Ovary (tissue), 9 donors: ENCODE measurements around the gene ATP6V1C2. TPM values are rescaled to one million over a fixed set of nuclear protein-coding genes. Genes with fewer than 3 reads are reported as not detected.

Experiments
- DNase-seq, 5 donors: peaks; one replicate each; pipeline ENCODE4 v3.0.0-alpha.2; 2019 to 2020
- H3K27ac ChIP-seq, 2 donors: fragments of 200-600 bp; one replicate each; pipeline versions ENCODE4 v1.5.1 to v1.8.0; 2019 to 2022
- H3K27me3 ChIP-seq: fragments of 200-600 bp; one replicate; pipeline ENCODE4 v1.8.0; 2022
- H3K36me3 ChIP-seq: fragments of 200-600 bp; sonication (generic); one replicate; pipeline ENCODE4 v1.5.1; 2019
- H3K4me1 ChIP-seq: one replicate; pipeline ENCODE4 v1.8.1; 2013; ENCODE audit warnings: mild to moderate bottlenecking, moderate library complexity; ENCODE audit not compliant: insufficient read depth
- H3K4me3 ChIP-seq: fragments of 200-600 bp; sonication (generic); one replicate; pipeline ENCODE4 v1.5.1; 2017
- H3K9me3 ChIP-seq, 2 donors: fragments of 200-600 bp in 1 of 2; sonication (generic) in 1 of 2; one replicate each; pipeline versions ENCODE4 v1.5.1 to v1.8.1; 2013 to 2019; ENCODE audit warnings: mild to moderate bottlenecking in 1 of 2, moderate library complexity in 1 of 2
- CTCF ChIP-seq, 3 donors: fragments of 450-650 bp in 2 of 3; fragments of 200-600 bp in 1 of 3; IDR thresholded peaks; one replicate each; pipeline versions ENCODE4 v1.5.1 to v1.8.0; 2016 to 2022; ENCODE audit warnings: antibody characterized with exemption in 3 of 3, mild to moderate bottlenecking in 1 of 3
- EP300 ChIP-seq: sonication (generic); formaldehyde crosslinking; IDR thresholded peaks from one replicate; pipeline ENCODE4 v1.6.1; 2017; ENCODE audit warnings: antibody characterized with exemption
- POLR2A ChIP-seq: fragments of 450-650 bp; IDR thresholded peaks from one replicate; pipeline ENCODE4 v1.6.1; 2017; ENCODE audit warnings: antibody characterized with exemption, mild to moderate bottlenecking, moderate library complexity
- WGBS, 3 donors: extraction: QIAGEN DNeasy Blood & Tissue Kit in 1 of 3; methylation state at CpG; one replicate each; pipeline versions ENCODE4 v1.1.5 to v1.1.7; 2013 to 2017; 5-methylcytosine and 5-hydroxymethylcytosine counted together
- intact Hi-C, 4 donors: fragments of 100-400 bp; cut with DNase I; formaldehyde crosslinking; loops; one replicate each; pipeline versions ENCODE4 v1.11.0 to v1.15.1; 2022 to 2023
- polyA plus RNA-seq, 2 donors: library from polyadenylated mRNA; stranded (reverse); fragments of 200-250 nt in 1 of 2; fragments of 350-450 nt in 1 of 2; fragmentation: Illumina TruSeq in 1 of 2; extraction: RNeasy Lipid Tissue Mini Kit (QIAGEN cat#74804) in 1 of 2; gene quantifications; one replicate each; pipeline ENCODE4 v1.2.3, GENCODE V29; 2013 to 2014
- total RNA-seq, 7 donors: library from RNA; depleted of rRNA in 2 of 7; stranded (reverse); fragments of >200 nt in 2 of 7; fragmentation: NEBNext Ultra II Directional in 3 of 7; extraction: Animal tissue kit (Norgen Biotek cat#: 25700) in 3 of 7; gene quantifications; one replicate each; pipeline versions ENCODE4 v1.1.0 to v1.2.4, GENCODE V29; 2016 to 2023
- donor health status: DM: no; HTN: no; CAD: no; lungs with moderate emphysema.
- donor health status: DM: no; HTN: no; CAD: no.
- donor health status: Bipolar disorder and iron deficiency.
- donor health status: DM: yes; HTN: yes; CAD: no.
- donor health status: DM: no; HTN: no; CAD: no.
- donor health status: DM: yes; HTN: yes; CAD: no.

The ATP6V1C2 gene
- total and polyA plus RNA-seq, 9 donors, result 0.17 to 10.8 (median 0.60) TPM; not detected in 2

GRCh38 chr2:10722252-10722825, 909 bp downstream of the ATP6V1C2 start:
- H3K36me3 ChIP-seq, result no peaks in the 10 kb centered on the region
- DNase-seq, result no peak
- peaks cover 8% of the 10 kb centered on the region for H3K4me1 ChIP-seq
- no peak overlapping the region for H3K27ac ChIP-seq
- no peak overlapping the region for H3K4me3 ChIP-seq
- intact Hi-C loops, result no loop called here
- 8 to 12% (median 10%) methylated on average over 7 of the region's 7 CpGs for WGBS, 3 donors
- no peaks in the 10 kb centered on the region for H3K9me3 ChIP-seq
- TF ChIP-seq CTCF (IDR thresholded peaks at IDR 0.05) (no peak), EP300 (no peak), POLR2A (no peak)
- H3K27me3 ChIP-seq, result no peaks in the 10 kb centered on the region

GRCh38 chr2:10732924-10733565, 11.6 kb downstream of the ATP6V1C2 start:
- Histone ChIP-seq H3K4me3 (no peak overlapping the region), H3K27me3 (no peaks in the 10 kb centered on the region), H3K9me3 (no peaks in the 10 kb centered on the region), H3K36me3 (no peaks in the 10 kb centered on the region), H3K27ac (no peak overlapping the region), H3K4me1 (no peaks in the 10 kb centered on the region)
- DNase-seq, result no peak
- 30 to 35% (median 34%) methylated on average over 9 of the region's 9 CpGs for WGBS, 3 donors
- TF ChIP-seq EP300, result no peak
- TF ChIP-seq POLR2A, result no peak
- TF ChIP-seq CTCF (IDR thresholded peaks at IDR 0.05), result no peak
- intact Hi-C loops, result no loop called here

- H3K4me3 ChIP-seq, result no peak overlapping the region
- no peaks in the 10 kb centered on the region for H3K27me3 ChIP-seq
- H3K9me3 ChIP-seq, result no peaks in the 10 kb centered on the region
- no peaks in the 10 kb centered on the region for H3K4me1 ChIP-seq
- no peaks in the 10 kb centered on the region for H3K36me3 ChIP-seq
- DNase-seq, result no peak
- WGBS, 3 donors, result 55 to 57% (median 56%) methylated on average over 6 of the region's 6 CpGs
- intact Hi-C loops, result no loop called here
- TF ChIP-seq EP300, result no peak
- no peak for TF ChIP-seq POLR2A
- no peak for TF ChIP-seq CTCF (IDR thresholded peaks at IDR 0.05)
- H3K27ac ChIP-seq, result no peak overlapping the region
Observed at GRCh38 chr2:10733566-10733925, 12.1 kb downstream of the ATP6V1C2 start.

- no peaks in the 10 kb centered on the region for H3K9me3 ChIP-seq
- no peaks in the 10 kb centered on the region for H3K36me3 ChIP-seq
- 78 to 85% (median 82%) methylated on average over 5 of the region's 5 CpGs for WGBS, 3 donors
- no peak for DNase-seq
- H3K27me3 ChIP-seq, result no peaks in the 10 kb centered on the region
- H3K27ac ChIP-seq, result no peak overlapping the region
- TF ChIP-seq POLR2A (no peak), EP300 (no peak), CTCF (IDR thresholded peaks at IDR 0.05) (no peak)
- no peaks in the 10 kb centered on the region for H3K4me1 ChIP-seq
- intact Hi-C loops, result no loop called here
- no peak overlapping the region for H3K4me3 ChIP-seq
Observed at GRCh38 chr2:10733980-10734379, 12.6 kb downstream of the ATP6V1C2 start.
